MM.1S (cell line): ENCODE measurements around the gene ENKD1.

ENCODE experiments used
- DNase-seq: peaks from one replicate; pipeline ENCODE4 v3.0.0-alpha.2; 2015
- H2AFZ ChIP-seq: fragments of 300-600 bp; sonication (generic); 2 replicates; pipeline ENCODE4 v1.6.0; 2016; ENCODE audit warnings: antibody characterized with exemption, low read length
- H3F3A ChIP-seq: fragments of 300-600 bp; sonication (generic); 2 replicates; pipeline ENCODE4 v1.6.1; 2016; ENCODE audit warnings: mild to moderate bottlenecking, antibody characterized with exemption, low read length, moderate library complexity, mixed read lengths; ENCODE audit not compliant: insufficient read depth
- H3K27ac ChIP-seq: fragments of 300-600 bp; sonication (generic); 2 replicates; pipeline ENCODE4 v1.5.1; 2016; ENCODE audit warnings: mild to moderate bottlenecking, low read length
- H3K27me3 ChIP-seq: fragments of 300-600 bp; sonication (generic); replicated peaks from 2 replicates; pipeline ENCODE4 v1.6.0; 2016; ENCODE audit warnings: low read length; ENCODE audit not compliant: insufficient read depth
- H3K36me3 ChIP-seq: fragments of 300-600 bp; sonication (generic); replicated peaks from 2 replicates; pipeline ENCODE4 v1.6.1; 2016; ENCODE audit warnings: mild to moderate bottlenecking, low read length, mixed read lengths; ENCODE audit not compliant: insufficient read depth
- H3K4me1 ChIP-seq: fragments of 300-600 bp; sonication (generic); 2 replicates; pipeline ENCODE4 v1.6.1; 2016; ENCODE audit warnings: low read length, mixed read lengths
- H3K4me2 ChIP-seq: fragments of 300-600 bp; sonication (generic); 2 replicates; pipeline ENCODE4 v1.6.0; 2016; ENCODE audit warnings: low read depth, low read length
- H3K4me3 ChIP-seq: fragments of 300-600 bp; sonication (generic); 2 replicates; pipeline ENCODE4 v1.5.1; 2016; ENCODE audit warnings: low read length, mixed read lengths
- H3K79me2 ChIP-seq: fragments of 300-600 bp; sonication (generic); 2 replicates; pipeline ENCODE4 v1.6.1; 2016; ENCODE audit warnings: mixed run types, low read length, mixed read lengths
- H3K9ac ChIP-seq: fragments of 300-600 bp; sonication (generic); 2 replicates; pipeline ENCODE4 v1.6.1; 2016; ENCODE audit warnings: low read length, mixed read lengths
- H3K9me2 ChIP-seq: fragments of 300-600 bp; sonication (generic); replicated peaks from 2 replicates; pipeline ENCODE4 v1.6.1; 2016; ENCODE audit warnings: mild to moderate bottlenecking, low read length, mixed read lengths; ENCODE audit not compliant: insufficient read depth
- H3K9me3 ChIP-seq: fragments of 300-600 bp; sonication (generic); replicated peaks from 2 replicates; pipeline ENCODE4 v1.6.1; 2016; ENCODE audit warnings: mild to moderate bottlenecking, low read length, mixed read lengths; ENCODE audit not compliant: insufficient read depth
- H4K20me1 ChIP-seq: fragments of 300-600 bp; sonication (generic); 2 replicates; pipeline ENCODE4 v1.6.1; 2016; ENCODE audit warnings: mild to moderate bottlenecking, low read length, moderate library complexity, mixed read lengths; ENCODE audit not compliant: insufficient read depth
- CTCF ChIP-seq: fragments of 300-600 bp; sonication (generic); IDR thresholded peaks from 2 replicates; pipeline ENCODE4 v1.5.1; 2016; ENCODE audit warnings: antibody characterized with exemption, low read length, mixed read lengths
- EZH2 ChIP-seq: fragments of 300-600 bp; sonication (generic); optimal IDR thresholded peaks from 2 replicates; pipeline ENCODE3; 2017; ENCODE audit warnings: low read depth, mild to moderate bottlenecking, antibody characterized with exemption, low read length, mixed read lengths
- EZH2phosphoT487 ChIP-seq: fragments of 300-600 bp; sonication (generic); IDR thresholded peaks from 2 replicates; pipeline ENCODE4 v1.6.1; 2018; ENCODE audit warnings: antibody characterized with exemption, low read length

The ENKD1 gene

GRCh38 chr16:67660564-67661028, 6.0 kb downstream of the ENKD1 start, which contains the start of gene PARD6A:
Gene PARD6A, plus strand, starts transcription at chr16:67660960. Its CDS starts 79 bp downstream, at chr16:67661039.
- peak within 1 kb of the TSS; percentile 98 for H2AFZ ChIP-seq
- H3K36me3 ChIP-seq, result no peaks in the 10 kb centered on the region
- H3K4me1 ChIP-seq, result peaks cover 14% of the 10 kb centered on the region
- peak within 1 kb of the TSS; percentile 93 for H3K4me3 ChIP-seq
- peaks cover 49% of the 10 kb centered on the region for H3K79me2 ChIP-seq
- peaks cover 15% of the 10 kb centered on the region; the same call in 1 of the 2 replicates for H3F3A ChIP-seq
- peak within 1 kb of the TSS; percentile 99 for H3K4me2 ChIP-seq
- DNase-seq, result peak; percentile 99
- H4K20me1 ChIP-seq, result no peaks in the 10 kb centered on the region
- H3K27ac ChIP-seq, result peak within 1 kb of the TSS; percentile 96
- H3K9me3 ChIP-seq, result no peaks in the 10 kb centered on the region
- TF ChIP-seq CTCF, result no peak
- no peak for TF ChIP-seq EZH2phosphoT487
- no peak for TF ChIP-seq EZH2
- no peaks in the 10 kb centered on the region for H3K27me3 ChIP-seq
- no peaks in the 10 kb centered on the region for H3K9me2 ChIP-seq
- H3K9ac ChIP-seq, result peak within 1 kb of the TSS; percentile 95

DNA sequence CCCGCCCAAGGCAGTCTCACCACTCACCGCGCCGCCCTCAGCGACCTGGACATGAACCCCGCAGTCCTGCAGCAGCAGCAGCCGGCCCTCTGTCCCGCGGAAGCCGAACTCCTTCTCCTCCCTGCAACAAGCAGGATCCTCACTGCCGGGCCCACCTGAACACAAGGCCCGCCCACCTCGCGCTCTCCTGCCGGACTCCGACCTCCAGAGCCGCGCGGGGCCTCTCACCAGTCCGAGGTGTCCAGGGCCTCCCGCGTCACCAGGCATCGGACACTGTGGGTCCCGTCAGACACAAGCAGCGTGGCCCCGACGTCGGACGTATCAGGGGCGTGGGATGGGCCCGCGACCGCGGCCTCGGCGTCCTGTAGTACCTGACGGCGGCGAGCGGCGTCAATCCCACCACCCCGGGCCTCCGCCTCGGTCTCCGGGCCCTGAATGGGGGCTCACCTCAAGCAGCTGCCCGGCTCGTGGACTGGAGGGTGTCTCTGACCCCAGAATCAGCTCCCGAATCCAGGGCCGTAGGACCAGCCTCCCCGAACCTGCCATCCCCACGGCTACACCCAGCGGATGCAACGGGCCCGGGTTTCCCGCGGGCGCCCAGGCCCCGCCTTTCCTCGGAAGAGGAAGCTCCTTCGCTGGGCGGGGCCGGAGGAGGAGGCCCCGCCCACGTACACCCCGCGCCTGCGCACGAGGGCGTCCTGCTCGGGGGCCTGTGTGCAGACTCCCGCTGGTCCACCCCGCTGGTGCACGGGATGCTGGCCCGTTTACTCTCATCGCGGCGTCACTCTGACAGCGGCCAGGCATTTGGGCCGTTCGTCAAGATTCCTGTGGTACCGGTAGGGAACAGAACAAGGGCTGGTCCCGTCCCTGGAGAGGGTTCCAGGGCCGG, 6.6 kb downstream of the ENKD1 start, which contains the start of gene ACD:
TSS of gene ACD (minus strand) at position 586 of the 889 bp plus-strand sequence. CDS start at position 546, 40 bp downstream.
- H3K9me2 ChIP-seq, result no peaks in the 10 kb centered on the region
- H2AFZ ChIP-seq, result peak within 1 kb of the TSS; percentile 98
- peaks cover 45% of the 10 kb centered on the region for H3K79me2 ChIP-seq
- peaks cover 17% of the 10 kb centered on the region for H3F3A ChIP-seq
- no peaks in the 10 kb centered on the region for H3K9me3 ChIP-seq
- peak within 1 kb of the TSS; percentile 95 for H3K9ac ChIP-seq
- peaks cover 13% of the 10 kb centered on the region for H3K4me1 ChIP-seq
- DNase-seq, result peak; percentile 96
- H4K20me1 ChIP-seq, result no peaks in the 10 kb centered on the region
- peak within 1 kb of the TSS; percentile 96 for H3K27ac ChIP-seq
- H3K4me3 ChIP-seq, result peak within 1 kb of the TSS; percentile 93
- no peaks in the 10 kb centered on the region for H3K27me3 ChIP-seq
- TF ChIP-seq EZH2phosphoT487 (no peak), CTCF (no peak), EZH2 (no peak)
- H3K36me3 ChIP-seq, result no peaks in the 10 kb centered on the region
- H3K4me2 ChIP-seq, result peak within 1 kb of the TSS; percentile 99

GRCh38 chr16:67658849-67659674, 7.5 kb downstream of the ENKD1 start:
- no peaks in the 10 kb centered on the region for H3K9me3 ChIP-seq
- H3K36me3 ChIP-seq, result no peaks in the 10 kb centered on the region
- peak overlapping the region; percentile 72; the same call in 1 of the 2 replicates for H2AFZ ChIP-seq
- H3K9me2 ChIP-seq, result no peaks in the 10 kb centered on the region
- H4K20me1 ChIP-seq, result no peaks in the 10 kb centered on the region
- H3K27ac ChIP-seq, result peak overlapping the region; percentile 96; the same call in 1 of the 2 replicates
- peak overlapping the region; percentile 93 for H3K4me2 ChIP-seq
- H3K4me1 ChIP-seq, result peaks cover 13% of the 10 kb centered on the region
- H3K79me2 ChIP-seq, result peaks cover 42% of the 10 kb centered on the region
- peaks cover 17% of the 10 kb centered on the region for H3F3A ChIP-seq
- TF ChIP-seq CTCF, result no peak
- TF ChIP-seq EZH2phosphoT487, result no peak
- no peak for TF ChIP-seq EZH2
- no peaks in the 10 kb centered on the region for H3K27me3 ChIP-seq
- H3K4me3 ChIP-seq, result peak overlapping the region; percentile 93
- no peak for DNase-seq
- peak overlapping the region; percentile 93 for H3K9ac ChIP-seq
